ENCODE data around the gene RNASEH2A. TPM values are rescaled to one million over a fixed set of nuclear protein-coding genes. Genes with fewer than 3 reads are reported as not detected.

The RNASEH2A gene
- total and polyA plus RNA-seq, 10 donors, result 4.4 to 15.9 (median 11.7) TPM

DNA sequence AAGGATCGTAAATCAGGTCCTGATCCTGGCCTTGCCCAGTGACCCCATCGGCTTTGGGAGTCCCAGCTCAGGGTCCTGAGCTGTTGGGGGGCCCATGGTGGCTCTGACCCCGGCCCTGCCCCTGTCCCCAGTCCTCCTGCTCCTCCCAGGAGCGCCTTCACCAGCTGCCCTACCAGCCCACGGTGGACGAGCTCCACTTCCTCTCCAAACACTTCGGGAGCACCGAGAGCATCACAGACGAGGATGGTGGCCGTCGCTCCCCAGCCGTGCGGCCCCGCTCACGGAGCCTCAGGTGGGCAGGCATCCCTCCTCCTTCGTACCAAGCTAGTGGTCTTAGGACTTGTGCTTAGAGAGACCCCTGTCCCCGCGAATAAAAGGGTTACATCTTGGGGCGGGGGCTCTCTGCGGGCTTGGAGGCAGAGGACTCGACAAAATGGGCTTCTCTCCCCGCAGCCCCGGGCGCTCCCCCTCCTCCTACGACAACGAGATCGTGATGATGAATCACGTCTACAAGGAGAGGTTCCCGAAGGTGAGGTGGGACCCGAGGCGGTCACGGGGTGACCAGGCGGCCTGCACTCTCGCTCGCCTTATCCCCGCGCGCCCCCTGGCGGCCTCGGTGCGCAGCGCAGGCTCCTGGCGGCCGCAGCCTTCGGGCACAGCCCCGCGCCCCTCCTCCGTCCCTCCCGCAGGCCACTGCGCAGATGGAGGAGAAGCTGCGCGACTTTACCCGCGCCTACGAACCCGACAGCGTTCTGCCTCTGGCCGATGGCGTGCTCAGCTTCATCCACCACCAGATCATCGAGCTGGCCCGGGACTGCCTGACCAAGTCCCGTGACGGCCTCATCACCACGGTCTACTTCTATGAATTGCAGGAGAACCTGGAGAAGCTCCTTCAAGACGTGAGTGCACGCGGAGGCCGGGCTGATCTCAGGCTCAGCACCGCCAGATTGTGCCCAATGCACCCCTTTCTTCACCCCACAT is 41.1 kb downstream of the RNASEH2A start:
- TF ChIP-seq POLR2A (IDR thresholded peaks at IDR 0.05) (no peak), POLR2AphosphoS5 (IDR thresholded peaks at IDR 0.05) (peak; percentile 19 to 78 (median 65))
- TF ChIP-seq, protein P1, sequence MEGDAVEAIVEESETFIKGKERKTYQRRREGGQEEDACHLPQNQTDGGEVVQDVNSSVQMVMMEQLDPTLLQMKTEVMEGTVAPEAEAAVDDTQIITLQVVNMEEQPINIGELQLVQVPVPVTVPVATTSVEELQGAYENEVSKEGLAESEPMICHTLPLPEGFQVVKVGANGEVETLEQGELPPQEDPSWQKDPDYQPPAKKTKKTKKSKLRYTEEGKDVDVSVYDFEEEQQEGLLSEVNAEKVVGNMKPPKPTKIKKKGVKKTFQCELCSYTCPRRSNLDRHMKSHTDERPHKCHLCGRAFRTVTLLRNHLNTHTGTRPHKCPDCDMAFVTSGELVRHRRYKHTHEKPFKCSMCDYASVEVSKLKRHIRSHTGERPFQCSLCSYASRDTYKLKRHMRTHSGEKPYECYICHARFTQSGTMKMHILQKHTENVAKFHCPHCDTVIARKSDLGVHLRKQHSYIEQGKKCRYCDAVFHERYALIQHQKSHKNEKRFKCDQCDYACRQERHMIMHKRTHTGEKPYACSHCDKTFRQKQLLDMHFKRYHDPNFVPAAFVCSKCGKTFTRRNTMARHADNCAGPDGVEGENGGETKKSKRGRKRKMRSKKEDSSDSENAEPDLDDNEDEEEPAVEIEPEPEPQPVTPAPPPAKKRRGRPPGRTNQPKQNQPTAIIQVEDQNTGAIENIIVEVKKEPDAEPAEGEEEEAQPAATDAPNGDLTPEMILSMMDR (IDR thresholded peaks at IDR 0.05 in 8 of 11, conservative IDR thresholded peaks at IDR 0.05 in 3 of 11), result peak; percentile 97 to 100 (median 99)
- peak overlapping the region in 4 of 8 donors; percentile 8 to 56 (median 14) for H3K4me3 ChIP-seq
- H3K27me3 ChIP-seq (replicated peaks in 1 of 7), result peaks cover 3 to 84% (median 23%) of the 10 kb centered on the region in 7 donors
- H3K36me3 ChIP-seq, result no peaks in the 10 kb centered on the region
- no peak overlapping the region for H3K27ac ChIP-seq
- intact Hi-C loops (cut with DNase I; ENCODE audit: low total_unique reads), result loop anchor here (5.0 kb wide), 1 partner anchor 85 kb away; no protein-coding TSS in a partner anchor
- H3K9me3 ChIP-seq, result no peaks in the 10 kb centered on the region
- 10 to 16% (median 12%) methylated on average over 48 to 69 of the region's 69 CpGs for WGBS, 5 donors
- H3K4me1 ChIP-seq, result peaks cover 5 to 11% (median 10%) of the 10 kb centered on the region in 6 donors
- DNase-seq, result peak; percentile 96

DNA sequence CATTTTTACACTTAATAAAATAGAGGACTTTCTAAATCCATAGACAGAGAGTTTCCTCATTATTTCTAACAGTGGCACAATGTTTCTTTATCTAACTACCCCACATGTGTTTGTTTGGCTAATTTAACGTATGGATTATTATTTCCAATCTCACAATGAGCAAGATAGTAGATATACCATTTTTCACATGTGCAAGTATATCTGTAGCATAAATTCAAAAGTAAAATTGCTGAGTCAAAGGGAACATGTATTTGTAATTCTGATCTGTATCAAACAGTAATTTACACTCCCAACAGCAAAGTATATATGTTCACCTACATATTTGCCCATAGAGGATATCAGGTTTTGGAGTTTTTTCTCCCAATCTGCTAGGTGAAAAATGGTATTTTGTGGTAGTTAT is 50.3 kb downstream of the RNASEH2A start:
- WGBS, 5 donors, result 71 to 89% (median 80%) methylated on average over 1 of the region's 1 CpG
- H3K4me1 ChIP-seq, result no peaks in the 10 kb centered on the region
- H3K9me3 ChIP-seq, result peaks cover 0 to 27% (median 20%) of the 10 kb centered on the region in 8 donors
- H3K4me3 ChIP-seq, result no peak overlapping the region
- no peak overlapping the region for H3K27ac ChIP-seq
- H3K27me3 ChIP-seq (replicated peaks in 1 of 7), result peaks cover 0 to 5% (median 0%) of the 10 kb centered on the region in 7 donors
- no peak for TF ChIP-seq POLR2AphosphoS5 (IDR thresholded peaks at IDR 0.05)
- TF ChIP-seq, protein P1 (IDR thresholded peaks at IDR 0.05 in 8 of 11, conservative IDR thresholded peaks at IDR 0.05 in 3 of 11), result no peak
- no peak for TF ChIP-seq POLR2A (IDR thresholded peaks at IDR 0.05)
- DNase-seq, result no peak
- H3K36me3 ChIP-seq, result no peaks in the 10 kb centered on the region
- intact Hi-C loops (cut with DNase I; ENCODE audit: low total_unique reads), result no loop called here

DNA sequence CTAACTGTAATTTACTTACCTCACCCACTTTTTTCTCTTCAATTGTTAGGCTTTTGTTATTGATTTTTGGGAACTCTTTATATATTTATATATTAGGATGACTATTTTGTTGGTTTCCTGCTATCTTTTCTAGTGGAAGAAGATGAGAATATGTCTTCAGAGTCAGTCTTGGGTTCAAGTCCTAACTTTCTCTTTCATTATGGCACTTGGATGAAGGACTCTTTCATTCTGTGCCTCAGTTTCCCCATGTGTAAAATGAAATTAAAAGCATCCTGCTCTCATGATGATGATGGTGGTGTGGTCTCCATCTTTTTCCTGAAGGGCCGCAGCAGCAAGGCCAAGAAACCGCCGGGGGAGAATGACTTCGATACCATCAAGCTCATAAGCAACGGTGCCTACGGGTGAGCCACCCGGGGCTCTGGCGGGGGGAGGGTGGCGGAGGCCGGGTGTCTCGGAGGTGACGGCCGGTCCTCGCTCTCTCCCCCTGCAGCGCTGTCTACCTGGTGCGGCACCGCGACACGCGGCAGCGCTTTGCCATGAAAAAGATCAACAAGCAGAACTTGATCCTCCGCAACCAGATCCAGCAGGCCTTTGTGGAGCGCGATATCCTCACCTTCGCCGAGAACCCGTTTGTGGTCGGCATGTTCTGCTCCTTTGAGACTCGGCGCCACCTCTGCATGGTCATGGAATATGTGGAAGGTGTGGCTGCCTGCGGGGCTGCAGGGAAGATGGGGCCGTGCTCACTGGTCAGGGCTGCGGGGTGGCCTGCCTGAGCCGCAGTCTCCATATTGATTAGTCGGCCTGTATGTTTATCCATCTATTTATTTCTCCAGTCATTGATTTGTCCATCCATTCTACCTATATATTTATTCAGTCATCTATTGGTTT is 51.9 kb downstream of the RNASEH2A start:
- H3K27me3 ChIP-seq (replicated peaks in 1 of 7), result peaks cover 0 to 9% (median 0%) of the 10 kb centered on the region in 7 donors
- H3K4me3 ChIP-seq, result no peak overlapping the region
- H3K4me1 ChIP-seq, result no peaks in the 10 kb centered on the region
- TF ChIP-seq POLR2AphosphoS5 (IDR thresholded peaks at IDR 0.05), result no peak
- TF ChIP-seq POLR2A (IDR thresholded peaks at IDR 0.05), result no peak
- TF ChIP-seq, protein P1 (IDR thresholded peaks at IDR 0.05 in 8 of 11, conservative IDR thresholded peaks at IDR 0.05 in 3 of 11), result no peak
- WGBS, 5 donors, result 94 to 95% (median 95%) methylated on average over 35 of the region's 35 CpGs
- H3K9me3 ChIP-seq, result peaks cover 0 to 27% (median 20%) of the 10 kb centered on the region in 8 donors
- H3K27ac ChIP-seq, result no peak overlapping the region
- no peak for DNase-seq
- H3K36me3 ChIP-seq, result no peaks in the 10 kb centered on the region
- intact Hi-C loops (cut with DNase I; ENCODE audit: low total_unique reads), result no loop called here
